Stomach smooth muscle (tissue), 2 donors: ENCODE results near the gene KLF18.

Experiments used
- H3K27ac ChIP-seq: one replicate; pipeline ENCODE4 v1.7.0; 2013; ENCODE audit warnings: mild to moderate bottlenecking, low read length, inconsistent platforms
- H3K27me3 ChIP-seq, 2 donors: one replicate each; pipeline ENCODE4 v1.7.0; 2013; ENCODE audit warnings: low read length in 2 of 2; ENCODE audit not compliant: insufficient read depth in 2 of 2, control insufficient read depth in 1 of 2
- H3K36me3 ChIP-seq, 2 donors: one replicate each; pipeline ENCODE4 v1.7.0; 2013; ENCODE audit warnings: low read length in 2 of 2; ENCODE audit not compliant: control insufficient read depth in 2 of 2, insufficient read depth in 2 of 2
- H3K4me1 ChIP-seq: one replicate; pipeline ENCODE4 v1.7.0; 2013; ENCODE audit warnings: low read length; ENCODE audit not compliant: control insufficient read depth, insufficient read depth
- H3K4me3 ChIP-seq, 2 donors: one replicate each; pipeline ENCODE4 v1.7.0; 2013; ENCODE audit warnings: low read length in 2 of 2
- H3K9ac ChIP-seq, 2 donors: one replicate each; pipeline ENCODE4 v1.7.0; 2013; ENCODE audit warnings: low read length in 2 of 2, mild to moderate bottlenecking in 1 of 2
- H3K9me3 ChIP-seq, 2 donors: one replicate each; pipeline ENCODE4 v1.7.0; 2013; ENCODE audit warnings: low read length in 2 of 2; ENCODE audit not compliant: control insufficient read depth in 2 of 2
- donor health status: healthy.
- donor health status: Pancreatic carcinoma.

KLF18 gene

GRCh38 chr1:44105810-44106209 is 35.6 kb downstream of the KLF18 start:
- H3K27ac ChIP-seq: no peak overlapping the region
- no peaks in the 10 kb centered on the region for H3K36me3 ChIP-seq
- no peak overlapping the region for H3K4me3 ChIP-seq
- peaks cover 0 to 3% of the 10 kb centered on the region in 2 donors for H3K27me3 ChIP-seq
- H3K9ac ChIP-seq: no peak overlapping the region
- no peaks in the 10 kb centered on the region for H3K9me3 ChIP-seq
- H3K4me1 ChIP-seq: no peaks in the 10 kb centered on the region

- Histone ChIP-seq H3K27ac (no peak overlapping the region), H3K4me3 (no peak overlapping the region), H3K4me1 (no peaks in the 10 kb centered on the region), H3K27me3 (peaks cover 0 to 3% of the 10 kb centered on the region in 2 donors), H3K9me3 (no peaks in the 10 kb centered on the region), H3K36me3 (no peaks in the 10 kb centered on the region), H3K9ac (no peak overlapping the region)
Measured at GRCh38 chr1:44103270-44104131, 37.9 kb downstream of the KLF18 start.

- Histone ChIP-seq H3K9me3 (no peaks in the 10 kb centered on the region), H3K9ac (no peak overlapping the region), H3K4me3 (no peak overlapping the region), H3K27me3 (no peaks in the 10 kb centered on the region), H3K36me3 (no peaks in the 10 kb centered on the region), H3K4me1 (no peaks in the 10 kb centered on the region), H3K27ac (no peak overlapping the region)
Measured at GRCh38 chr1:44101328-44101727, 40.1 kb downstream of the KLF18 start.

DNA sequence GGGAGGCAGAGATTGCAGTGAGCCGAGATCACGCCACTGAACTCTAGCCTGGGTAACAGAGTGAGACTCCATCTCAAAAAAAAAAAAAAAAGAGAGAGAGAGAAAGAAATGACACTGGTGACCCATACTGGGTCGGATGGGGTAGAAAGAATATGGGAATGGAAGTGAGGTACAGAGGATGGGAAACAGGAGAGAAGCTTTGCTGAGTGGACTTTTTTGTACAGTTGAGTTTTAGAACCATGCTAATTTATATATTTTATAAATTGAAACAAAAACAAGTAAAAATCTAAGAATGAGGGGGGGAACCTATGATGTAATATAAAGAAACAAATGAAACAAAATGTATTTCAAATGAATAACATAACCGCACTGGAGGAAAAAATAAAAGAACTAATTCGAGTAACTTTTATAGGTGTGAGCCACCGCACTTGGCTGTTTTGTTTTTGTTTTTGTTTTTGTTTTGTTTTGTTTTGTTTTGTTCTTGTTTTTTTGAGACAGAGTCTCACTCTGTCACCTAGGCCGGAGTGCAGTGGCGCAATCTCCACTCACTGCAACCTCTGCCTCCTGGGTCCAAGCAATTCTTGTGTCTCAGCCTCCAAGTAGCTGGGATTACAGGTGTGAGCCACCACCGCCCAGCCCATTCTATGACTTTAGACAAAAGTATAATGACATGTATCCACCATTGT is 41.1 kb downstream of the KLF18 start:
- Histone ChIP-seq H3K9me3 (no peaks in the 10 kb centered on the region), H3K27ac (no peak overlapping the region), H3K4me1 (no peaks in the 10 kb centered on the region), H3K27me3 (no peaks in the 10 kb centered on the region), H3K9ac (no peak overlapping the region), H3K4me3 (no peak overlapping the region), H3K36me3 (no peaks in the 10 kb centered on the region)

DNA sequence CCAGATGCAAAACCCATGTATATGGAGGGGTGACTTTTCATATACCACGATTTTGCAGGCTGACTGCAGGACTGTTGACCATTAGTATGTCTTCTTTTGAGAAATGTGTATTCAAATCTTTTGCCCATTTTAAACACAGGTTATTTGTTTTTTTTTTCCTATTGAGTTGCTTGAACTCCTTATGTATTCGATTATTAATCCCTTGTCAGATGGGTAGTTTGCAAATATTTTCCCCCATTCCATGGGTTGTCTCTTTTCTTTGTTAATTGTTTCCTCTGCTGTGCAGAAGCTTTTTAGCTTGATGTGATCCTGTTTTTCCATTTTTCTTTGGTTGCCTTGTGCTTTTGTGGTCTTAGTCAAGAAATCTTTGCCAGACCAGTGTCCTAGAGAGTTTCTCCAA is 47.4 kb downstream of the KLF18 start:
- H3K27ac ChIP-seq: no peak overlapping the region
- H3K4me1 ChIP-seq: no peaks in the 10 kb centered on the region
- no peak overlapping the region for H3K9ac ChIP-seq
- H3K36me3 ChIP-seq: no peaks in the 10 kb centered on the region
- H3K27me3 ChIP-seq: no peaks in the 10 kb centered on the region
- H3K4me3 ChIP-seq: no peak overlapping the region
- H3K9me3 ChIP-seq: no peaks in the 10 kb centered on the region

DNA sequence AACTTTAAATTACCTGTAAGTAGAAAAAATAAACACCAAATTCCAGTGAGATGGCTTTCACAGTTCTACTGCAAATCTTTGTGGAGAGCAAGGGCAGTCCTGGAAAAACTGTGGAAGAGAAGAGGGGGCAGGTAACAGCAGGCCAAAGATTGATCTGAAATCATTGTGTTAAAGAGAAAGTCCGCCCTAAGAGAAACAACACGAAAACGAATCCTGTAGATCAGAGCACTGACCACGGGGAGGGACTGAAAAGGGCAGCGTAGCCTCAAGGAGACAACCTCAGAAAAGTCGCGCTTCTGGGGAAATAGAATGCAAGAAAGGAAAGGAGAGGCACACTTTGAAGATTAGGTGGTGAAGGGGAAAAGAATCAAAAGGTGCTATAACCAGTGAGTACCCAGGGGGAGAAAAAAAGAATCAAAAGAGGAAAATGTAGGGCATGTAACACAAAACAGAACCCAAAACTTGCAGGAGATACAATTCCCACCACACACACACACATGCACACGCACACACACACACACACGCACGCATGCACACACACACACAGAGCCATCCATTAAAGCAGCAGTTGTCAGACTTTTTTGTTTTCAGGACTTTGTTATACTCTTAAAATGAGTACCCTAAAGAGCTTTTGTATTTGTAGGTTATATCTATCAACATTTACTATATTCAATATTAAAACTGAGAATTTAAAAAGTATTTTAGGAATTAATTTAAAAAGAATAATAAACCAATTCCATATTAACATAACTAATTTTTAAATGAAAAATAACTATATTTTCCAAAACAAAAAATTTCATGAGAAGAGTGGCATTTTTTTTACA is 50.8 kb downstream of the KLF18 start:
- H3K9ac ChIP-seq: no peak overlapping the region
- H3K36me3 ChIP-seq: no peaks in the 10 kb centered on the region
- H3K27me3 ChIP-seq: no peaks in the 10 kb centered on the region
- H3K4me1 ChIP-seq: no peaks in the 10 kb centered on the region
- no peaks in the 10 kb centered on the region for H3K9me3 ChIP-seq
- no peak overlapping the region for H3K27ac ChIP-seq
- no peak overlapping the region for H3K4me3 ChIP-seq

GRCh38 chr1:44089371-44090048 is 51.9 kb downstream of the KLF18 start:
- H3K4me3 ChIP-seq: no peak overlapping the region
- H3K9ac ChIP-seq: no peak overlapping the region
- H3K36me3 ChIP-seq: no peaks in the 10 kb centered on the region
- H3K27me3 ChIP-seq: no peaks in the 10 kb centered on the region
- H3K9me3 ChIP-seq: no peaks in the 10 kb centered on the region
- H3K4me1 ChIP-seq: no peaks in the 10 kb centered on the region
- H3K27ac ChIP-seq: no peak overlapping the region
